Lower leg skin (tissue), 4 donors: ENCODE measurements around the gene RAB11A. TPM values are rescaled to one million over a fixed set of nuclear protein-coding genes. Genes with fewer than 3 reads are reported as not detected.

Experiments used
- DNase-seq, 2 donors: peaks; one replicate each; pipeline ENCODE4 v3.0.0-alpha.2; 2019; ENCODE audit warnings: low spot score in 2 of 2
- H3K4me3 ChIP-seq: fragments of 200-600 bp; sonication (generic); 2 replicates; pipeline ENCODE4 v1.5.1; 2017; ENCODE audit warnings: mild to moderate bottlenecking, low read depth; ENCODE audit not compliant: poor library complexity, severe bottlenecking
- POLR2A ChIP-seq, 2 donors: fragments of 450-650 bp; IDR thresholded peaks; one replicate each; pipeline ENCODE4 v1.6.1; 2016 to 2017; ENCODE audit warnings: antibody characterized with exemption in 2 of 2, mild to moderate bottlenecking in 1 of 2, moderate library complexity in 1 of 2
- WGBS, 2 donors: methylation state at CpG; one replicate each; pipeline ENCODE4 v1.1.5; 2018; 5-methylcytosine and 5-hydroxymethylcytosine counted together
- intact Hi-C: fragments of 100-400 bp; cut with DNase I; formaldehyde crosslinking; loops from one replicate; pipeline ENCODE4 v1.15.0; 2023; ENCODE audit warnings: low total_unique reads
- total RNA-seq, 4 donors: library from RNA; depleted of rRNA; stranded (reverse); fragments of >200 nt; gene quantifications; one replicate each; pipeline ENCODE4 v1.1.0, GENCODE V29; 2016
- TF ChIP-seq, protein P1 (sequence below), 3 donors: fragments of 450-650 bp; IDR thresholded peaks; one replicate each; pipeline ENCODE4 v1.5.1; 2016; ENCODE audit warnings: antibody characterized with exemption in 3 of 3, mild to moderate bottlenecking in 3 of 3, moderate library complexity in 2 of 3

RAB11A gene
- total RNA-seq, 4 donors from 2014 or later, result 451 to 676 (median 466) TPM

GRCh38 chr15:65901336-65901735 is 32.0 kb downstream of the RAB11A start:
- intact Hi-C loops, result no loop called here
- TF ChIP-seq, protein P1, sequence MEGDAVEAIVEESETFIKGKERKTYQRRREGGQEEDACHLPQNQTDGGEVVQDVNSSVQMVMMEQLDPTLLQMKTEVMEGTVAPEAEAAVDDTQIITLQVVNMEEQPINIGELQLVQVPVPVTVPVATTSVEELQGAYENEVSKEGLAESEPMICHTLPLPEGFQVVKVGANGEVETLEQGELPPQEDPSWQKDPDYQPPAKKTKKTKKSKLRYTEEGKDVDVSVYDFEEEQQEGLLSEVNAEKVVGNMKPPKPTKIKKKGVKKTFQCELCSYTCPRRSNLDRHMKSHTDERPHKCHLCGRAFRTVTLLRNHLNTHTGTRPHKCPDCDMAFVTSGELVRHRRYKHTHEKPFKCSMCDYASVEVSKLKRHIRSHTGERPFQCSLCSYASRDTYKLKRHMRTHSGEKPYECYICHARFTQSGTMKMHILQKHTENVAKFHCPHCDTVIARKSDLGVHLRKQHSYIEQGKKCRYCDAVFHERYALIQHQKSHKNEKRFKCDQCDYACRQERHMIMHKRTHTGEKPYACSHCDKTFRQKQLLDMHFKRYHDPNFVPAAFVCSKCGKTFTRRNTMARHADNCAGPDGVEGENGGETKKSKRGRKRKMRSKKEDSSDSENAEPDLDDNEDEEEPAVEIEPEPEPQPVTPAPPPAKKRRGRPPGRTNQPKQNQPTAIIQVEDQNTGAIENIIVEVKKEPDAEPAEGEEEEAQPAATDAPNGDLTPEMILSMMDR (IDR thresholded peaks at IDR 0.05), result no peak
- TF ChIP-seq POLR2A (IDR thresholded peaks at IDR 0.05), result no peak
- H3K4me3 ChIP-seq, result no peak overlapping the region
- no peak for DNase-seq
- 41 to 55% methylated on average over 2 of the region's 2 CpGs for WGBS, 2 donors

GRCh38 chr15:65901836-65902235 is 32.5 kb downstream of the RAB11A start:
- DNase-seq, result no peak
- WGBS, 2 donors, result 86 to 91% methylated on average over 3 of the region's 3 CpGs
- intact Hi-C loops, result no loop called here
- TF ChIP-seq, protein P1 (IDR thresholded peaks at IDR 0.05), result no peak
- TF ChIP-seq POLR2A (IDR thresholded peaks at IDR 0.05), result no peak
- no peak overlapping the region for H3K4me3 ChIP-seq

GRCh38 chr15:65902373-65902772 is 33.1 kb downstream of the RAB11A start:
- TF ChIP-seq POLR2A (IDR thresholded peaks at IDR 0.05), result no peak
- TF ChIP-seq, protein P1 (IDR thresholded peaks at IDR 0.05), result no peak
- intact Hi-C loops, result no loop called here
- WGBS, 2 donors, result 50 to 54% methylated on average over 1 of the region's 1 CpG
- H3K4me3 ChIP-seq, result no peak overlapping the region
- DNase-seq, result peak; percentile 82 to 89

- no peak overlapping the region for H3K4me3 ChIP-seq
- WGBS, 2 donors, result 83 to 86% methylated on average over 6 of the region's 6 CpGs
- intact Hi-C loops, result no loop called here
- TF ChIP-seq POLR2A (IDR thresholded peaks at IDR 0.05), result no peak
- TF ChIP-seq, protein P1 (IDR thresholded peaks at IDR 0.05), result no peak
- DNase-seq, result no peak
Observed at GRCh38 chr15:65903296-65904073, 34.2 kb downstream of the RAB11A start.

GRCh38 chr15:65904301-65904700 is 35.0 kb downstream of the RAB11A start:
- DNase-seq, result no peak
- intact Hi-C loops, result no loop called here
- H3K4me3 ChIP-seq, result no peak overlapping the region
- WGBS, 2 donors, result 76 to 82% methylated on average over 4 of the region's 4 CpGs
- TF ChIP-seq POLR2A (IDR thresholded peaks at IDR 0.05), result no peak
- TF ChIP-seq, protein P1 (IDR thresholded peaks at IDR 0.05), result no peak

GRCh38 chr15:65906396-65906795 is 37.1 kb downstream of the RAB11A start:
- intact Hi-C loops, result no loop called here
- no peak for TF ChIP-seq POLR2A (IDR thresholded peaks at IDR 0.05)
- TF ChIP-seq, protein P1 (IDR thresholded peaks at IDR 0.05), result no peak
- no peak for DNase-seq
- 43 to 61% methylated on average over 1 of the region's 1 CpG for WGBS, 2 donors
- no peak overlapping the region for H3K4me3 ChIP-seq
